Inflammatory macrophage treated with lipopolysaccharide for 4 hours (primary cell): ENCODE results near the gene ABHD12.
"Not testable (repeated sequence)": the region's sequence is repeated elsewhere in the genome, so short reads cannot be mapped to it uniquely, and the experiment has no call there.

Experiments used
- DNase-seq: peaks from one replicate; pipeline ENCODE4 v3.0.0-alpha.2; 2020

Gene ABHD12

DNA sequence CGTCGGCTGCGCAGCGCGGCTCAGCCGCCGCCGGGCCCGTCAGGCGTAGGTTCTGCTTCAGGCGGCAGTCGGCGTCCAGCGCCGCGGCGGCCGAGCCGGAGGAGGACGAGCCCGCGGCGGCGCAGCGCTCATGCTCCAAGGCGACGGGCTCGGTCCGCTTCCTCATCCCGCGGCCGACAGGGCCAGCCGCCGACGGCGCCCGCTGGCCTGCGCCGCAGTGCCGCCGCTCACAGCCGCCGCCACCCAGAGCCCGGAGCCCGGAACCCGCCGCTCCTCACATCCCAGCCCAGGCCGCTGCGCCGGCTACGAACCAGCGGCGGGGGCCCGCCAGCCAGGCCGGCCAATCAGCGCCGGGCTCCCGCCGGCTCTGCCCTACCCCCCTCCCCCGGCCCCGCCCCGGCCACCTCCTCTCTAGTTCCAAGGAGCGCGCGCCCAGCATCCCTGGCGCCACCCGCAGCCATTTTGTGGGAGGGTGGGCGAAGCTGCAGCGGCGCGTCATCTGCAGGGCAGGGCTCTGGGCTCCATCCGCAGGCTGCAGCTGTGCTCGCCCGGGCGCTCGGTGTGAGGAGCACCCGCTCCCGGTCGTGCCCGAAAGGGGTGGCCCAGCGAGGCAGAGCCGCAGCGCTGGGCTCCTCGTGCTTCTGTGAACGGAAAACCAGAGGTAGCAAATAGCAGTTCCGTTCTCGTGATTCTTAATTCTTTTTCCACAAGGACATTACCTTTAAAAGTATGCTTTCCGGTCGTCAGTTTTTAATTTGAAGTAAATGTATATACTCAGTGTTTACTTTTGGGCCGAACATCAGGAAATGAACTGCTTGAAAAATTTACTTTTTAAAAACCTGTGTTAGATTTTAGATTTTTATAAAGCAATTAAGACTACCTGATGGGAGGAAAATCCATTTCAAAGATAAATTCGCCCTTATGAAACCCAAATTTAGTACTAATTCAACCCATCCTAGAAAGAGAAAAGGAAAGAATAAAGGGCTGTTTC is at the start of gene ABHD12:
ABHD12 (minus strand) TSS at position 298 of the 991 bp plus-strand sequence; CDS start at position 166, 132 bp downstream.
- peak; percentile 97 for DNase-seq

DNA sequence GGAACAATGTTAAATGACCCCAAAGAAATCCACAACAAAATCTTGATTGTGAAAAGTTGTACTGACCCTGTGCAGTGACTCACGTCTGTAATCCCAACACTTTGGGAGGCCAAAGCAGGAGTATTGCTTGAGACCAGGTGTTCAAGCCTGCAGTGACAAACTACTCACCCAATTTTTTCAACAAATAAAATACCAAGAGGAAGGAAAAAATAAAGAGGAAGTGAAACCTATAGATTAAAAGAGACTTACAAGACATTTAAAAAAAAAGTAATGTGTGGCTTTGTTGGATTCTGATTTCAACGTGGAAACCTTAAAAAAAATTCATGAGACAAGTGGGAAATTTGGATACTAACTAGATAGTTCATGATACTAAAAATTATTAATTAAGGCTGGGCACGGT is 48.7 kb upstream of the ABHD12 start:
- DNase-seq = peak; percentile 33

DNA sequence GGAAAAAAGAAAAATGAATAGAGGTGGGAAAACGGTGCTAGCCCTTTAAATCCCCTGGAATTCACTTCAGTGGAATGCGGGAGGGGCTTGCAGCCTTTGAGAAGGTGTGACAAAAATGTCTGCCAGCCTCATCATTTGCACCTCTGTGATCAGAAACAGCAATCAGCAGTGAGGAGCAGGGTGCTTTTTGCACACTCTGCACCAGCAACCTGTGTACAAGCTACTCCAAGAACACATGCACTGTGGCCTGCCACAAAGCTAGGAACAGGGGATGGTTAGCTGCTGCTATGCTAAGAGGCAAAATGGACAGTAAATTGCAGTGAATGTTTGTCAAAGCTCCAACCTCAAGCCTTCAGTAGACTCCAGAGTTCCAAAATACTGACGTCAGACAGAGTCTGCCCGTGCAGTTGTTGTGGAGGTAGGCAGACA is 46.5 kb upstream of the ABHD12 start:
- DNase-seq = no peak

GRCh38 chr20:25424536-25424935 is 33.9 kb upstream of the ABHD12 start:
- DNase-seq = no peak

GRCh38 chr20:25422032-25422431 is 31.4 kb upstream of the ABHD12 start:
- no peak for DNase-seq

GRCh38 chr20:25421102-25421501 is 30.5 kb upstream of the ABHD12 start:
- no peak for DNase-seq

DNA sequence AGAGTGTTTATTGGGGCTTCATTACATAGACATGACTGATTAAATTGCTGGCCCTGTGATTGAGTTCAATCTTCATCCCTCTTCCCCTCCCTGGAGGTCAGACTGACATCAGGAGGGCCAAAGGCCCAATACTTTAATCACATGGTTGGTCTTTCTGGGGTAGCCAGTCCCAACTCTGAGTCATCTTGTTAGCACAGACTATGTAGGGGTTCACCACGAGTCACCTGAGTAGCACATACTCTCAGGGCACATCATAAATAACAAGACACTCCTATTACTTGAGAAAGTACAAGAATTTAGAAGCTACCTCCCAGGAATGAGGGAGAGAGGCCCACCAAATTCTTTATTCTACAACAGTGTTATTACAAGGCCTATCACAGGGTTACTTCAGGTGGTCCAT is 28.1 kb upstream of the ABHD12 start:
- no peak for DNase-seq

DNA sequence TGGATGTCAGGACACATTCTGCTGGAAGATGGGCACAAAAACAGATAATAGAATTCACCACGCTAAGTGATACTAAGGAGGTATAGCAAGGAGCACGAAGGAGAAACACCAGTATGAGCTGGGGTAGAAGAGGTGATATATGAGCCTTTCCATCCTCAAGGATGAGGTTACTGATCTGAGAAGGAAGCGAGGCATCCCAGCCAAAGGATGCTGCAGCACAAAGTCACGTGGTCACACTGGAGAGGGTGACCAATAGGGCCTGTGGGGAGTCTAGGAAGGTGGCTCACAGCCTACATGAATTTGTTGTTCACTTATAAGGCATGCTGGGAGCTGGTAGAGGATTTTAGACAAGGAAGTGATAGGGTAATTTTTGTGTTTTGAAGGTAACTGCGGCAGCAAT is 18.3 kb upstream of the ABHD12 start:
- no peak for DNase-seq

DNA sequence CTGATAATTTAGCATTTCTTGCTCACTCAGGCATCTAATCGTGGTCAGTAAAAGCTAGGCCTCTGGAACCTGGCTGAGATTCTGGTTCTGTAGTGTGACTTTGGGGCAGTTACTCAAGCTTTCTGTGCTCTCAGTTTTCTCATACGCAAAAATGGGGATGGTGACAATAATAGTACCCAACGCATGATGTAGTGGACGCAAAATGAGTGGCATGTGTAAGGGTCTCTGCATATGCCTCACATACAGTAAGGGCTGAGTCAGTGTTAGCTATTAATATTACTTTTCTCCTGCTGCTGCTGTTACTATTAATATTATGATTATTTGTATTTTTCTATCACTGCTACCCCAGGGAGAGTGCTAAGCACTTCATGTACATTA is 17.5 kb upstream of the ABHD12 start:
- DNase-seq = no peak

DNA sequence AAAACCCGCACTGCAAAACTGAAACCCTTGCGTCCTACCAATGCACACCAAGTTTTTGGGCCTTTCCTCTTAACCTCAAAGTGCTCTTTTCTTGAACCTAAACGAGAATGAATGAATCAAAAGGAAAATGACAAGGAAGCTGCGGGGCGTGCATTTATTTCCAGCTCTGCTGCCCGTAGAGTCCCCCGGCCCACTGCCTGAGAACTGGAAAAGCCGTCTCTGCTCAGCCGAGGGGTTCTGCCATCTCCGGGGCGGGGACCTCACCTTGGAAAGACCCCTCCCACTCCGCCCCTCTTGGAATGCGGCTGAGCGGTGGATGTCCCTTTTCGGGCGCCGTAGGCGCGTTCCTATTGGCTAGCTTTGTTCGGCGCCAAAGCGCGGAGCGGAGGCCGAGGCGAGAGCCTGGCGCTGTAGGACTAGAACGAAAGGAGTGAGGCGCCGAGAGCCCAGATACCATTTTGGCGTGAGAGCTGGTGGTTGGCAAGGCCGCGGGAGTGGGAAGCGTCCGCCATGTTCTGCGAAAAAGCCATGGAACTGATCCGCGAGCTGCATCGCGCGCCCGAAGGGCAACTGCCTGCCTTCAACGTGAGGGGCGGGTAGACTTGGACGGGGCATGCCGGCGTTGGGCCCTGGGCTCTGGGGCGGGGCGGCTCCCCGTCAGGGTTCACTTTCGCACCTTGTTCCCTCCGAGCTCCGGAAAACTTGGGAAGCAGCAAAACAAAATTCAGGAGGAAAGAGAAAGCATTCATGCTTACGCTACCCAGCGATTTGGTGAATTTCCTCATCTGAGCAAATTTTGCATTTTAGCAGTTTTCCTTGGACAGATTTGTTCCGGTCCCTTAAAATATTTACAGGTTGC is 16.9 kb upstream of the ABHD12 start, which contains the start of gene GINS1:
GINS1 (plus strand) TSS at position 363 of the 859 bp plus-strand sequence; CDS start at position 511, 148 bp downstream.
- peak; percentile 81 for DNase-seq

GRCh38 chr20:25402583-25402982 is 11.9 kb upstream of the ABHD12 start:
- no peak for DNase-seq

GRCh38 chr20:25400291-25400732 is 9.7 kb upstream of the ABHD12 start:
- not testable (repeated sequence) for DNase-seq

GRCh38 chr20:25399037-25399430 is 8.4 kb upstream of the ABHD12 start:
- peak; percentile 77 for DNase-seq

DNA sequence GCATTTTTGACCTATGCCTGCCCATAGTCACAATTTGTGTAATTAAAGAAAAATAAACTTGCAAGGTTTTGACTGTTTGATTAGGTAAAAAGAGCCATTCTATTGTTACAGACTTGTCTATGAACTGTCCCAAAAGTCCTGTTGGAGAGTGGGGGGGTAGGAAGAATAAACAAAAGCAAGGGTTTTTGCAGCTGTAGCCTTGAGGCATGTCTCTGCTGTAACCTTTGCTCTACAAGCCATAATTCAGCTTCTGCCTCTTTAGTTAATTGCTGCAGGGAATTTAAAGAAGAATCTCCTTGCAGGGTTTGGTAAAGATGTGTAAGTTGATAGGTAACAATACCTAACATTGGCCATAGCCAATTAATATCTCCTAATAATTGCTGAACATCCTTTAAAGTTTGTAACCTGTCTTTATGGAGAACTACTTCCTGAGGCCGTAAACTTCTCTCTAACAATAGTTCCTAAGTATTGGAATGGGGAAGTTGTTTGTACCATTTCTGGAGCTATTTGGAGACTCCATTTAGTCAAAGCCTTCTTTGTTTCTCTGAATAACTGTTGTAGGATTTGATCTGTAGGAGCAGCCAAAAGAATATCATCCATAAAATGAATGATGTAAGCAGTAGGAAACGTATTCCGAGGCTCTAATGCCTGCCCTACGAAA is 7.9 kb upstream of the ABHD12 start:
- no peak for DNase-seq

DNA sequence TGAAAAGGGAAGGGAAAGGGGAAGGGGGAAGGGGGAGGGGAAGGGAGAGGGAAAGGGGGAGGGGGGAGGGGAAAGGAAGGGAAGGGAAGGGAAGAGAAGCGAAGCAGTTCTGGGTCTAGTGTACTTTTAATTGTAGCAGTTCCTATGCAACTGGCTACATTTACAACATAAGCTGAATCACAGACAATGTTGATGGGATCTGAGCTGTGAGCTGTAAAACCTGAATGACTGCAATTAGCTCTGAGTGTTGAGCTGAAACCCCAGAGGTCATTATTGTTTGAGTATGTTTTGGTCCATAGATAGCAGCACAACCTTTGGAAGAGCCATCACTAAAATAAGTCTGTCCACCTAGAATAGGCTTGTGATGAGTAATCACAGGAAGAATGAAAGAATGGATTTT is 7.2 kb upstream of the ABHD12 start:
- DNase-seq = peak; percentile 26

DNA sequence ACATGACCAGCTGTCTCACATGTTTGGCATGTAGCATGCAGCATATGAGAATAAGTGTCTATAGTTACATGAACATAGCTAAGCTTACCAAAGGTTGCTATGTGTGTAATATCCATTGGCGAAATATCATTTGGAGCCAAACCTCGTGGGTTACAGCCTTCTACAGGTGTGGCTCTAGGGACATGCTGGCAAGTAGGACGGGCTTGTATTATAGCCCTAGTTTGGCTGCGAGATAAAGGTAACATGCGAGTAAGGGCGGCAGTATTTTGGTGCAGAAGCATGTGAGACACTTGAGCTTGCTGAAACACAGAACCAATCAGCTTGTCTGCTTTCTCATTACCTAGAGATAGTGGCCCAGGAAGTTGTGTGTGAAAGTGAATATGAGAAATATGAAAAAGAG is 6.5 kb upstream of the ABHD12 start:
- no peak for DNase-seq

GRCh38 chr20:25394996-25395395 is 4.4 kb upstream of the ABHD12 start:
- no peak for DNase-seq

DNA sequence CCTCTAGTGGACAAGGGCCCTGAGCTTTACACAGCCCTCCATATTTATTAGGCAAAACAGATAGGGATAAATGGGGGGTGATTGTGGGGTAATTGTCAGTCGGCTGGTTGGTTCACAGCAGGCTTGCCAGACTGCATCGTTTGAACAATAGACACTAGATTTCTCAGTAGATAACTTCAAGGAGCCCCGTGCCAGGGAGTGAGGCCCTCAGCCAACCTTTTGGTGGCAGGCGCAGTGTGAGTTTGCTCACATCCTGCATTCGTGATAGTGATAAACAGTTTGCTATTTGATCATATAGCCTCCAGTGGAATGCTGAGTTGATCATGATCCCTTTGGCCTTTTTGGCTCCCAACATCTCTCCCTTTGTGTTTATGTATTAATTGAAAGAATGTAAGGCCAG is 3.6 kb upstream of the ABHD12 start:
- no peak for DNase-seq

DNA sequence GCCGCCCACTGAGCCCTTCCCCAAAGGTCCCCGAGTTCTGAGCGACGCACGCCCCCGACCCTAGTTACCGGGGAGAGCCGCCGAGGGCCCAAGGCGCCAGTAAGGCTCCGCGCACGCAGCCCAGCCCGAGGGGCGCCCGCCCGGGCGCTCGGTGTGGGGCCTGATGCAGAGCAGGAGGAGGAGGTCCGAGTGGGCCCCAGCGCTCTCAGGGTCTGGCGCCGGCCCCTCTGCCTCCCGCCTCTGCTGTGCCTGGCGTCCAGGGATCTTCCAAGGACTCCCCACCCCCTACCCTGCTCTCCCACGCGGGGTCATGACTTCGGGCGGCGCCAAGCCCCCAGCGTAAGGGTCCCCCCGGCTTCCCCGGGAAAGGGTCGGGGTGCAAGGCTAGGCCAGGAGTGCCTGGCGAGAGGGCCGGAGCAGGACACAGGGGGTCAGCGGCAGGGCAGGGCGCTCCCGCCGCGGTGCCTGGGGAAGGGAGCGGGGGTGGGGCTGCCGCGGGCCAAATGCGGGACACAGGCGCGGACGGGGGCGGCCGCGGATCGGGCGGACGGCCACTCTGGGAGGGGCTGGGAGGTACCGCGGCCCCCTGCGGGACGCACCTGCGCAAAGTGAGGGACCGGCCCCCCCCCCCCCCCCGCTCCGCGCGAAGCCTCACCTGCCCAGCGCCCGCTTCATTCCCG is 637 bp downstream of the ABHD12 start:
- DNase-seq = no peak

GRCh38 chr20:25389401-25389857 is 1.2 kb downstream of the ABHD12 start:
- peak; percentile 21 for DNase-seq

DNA sequence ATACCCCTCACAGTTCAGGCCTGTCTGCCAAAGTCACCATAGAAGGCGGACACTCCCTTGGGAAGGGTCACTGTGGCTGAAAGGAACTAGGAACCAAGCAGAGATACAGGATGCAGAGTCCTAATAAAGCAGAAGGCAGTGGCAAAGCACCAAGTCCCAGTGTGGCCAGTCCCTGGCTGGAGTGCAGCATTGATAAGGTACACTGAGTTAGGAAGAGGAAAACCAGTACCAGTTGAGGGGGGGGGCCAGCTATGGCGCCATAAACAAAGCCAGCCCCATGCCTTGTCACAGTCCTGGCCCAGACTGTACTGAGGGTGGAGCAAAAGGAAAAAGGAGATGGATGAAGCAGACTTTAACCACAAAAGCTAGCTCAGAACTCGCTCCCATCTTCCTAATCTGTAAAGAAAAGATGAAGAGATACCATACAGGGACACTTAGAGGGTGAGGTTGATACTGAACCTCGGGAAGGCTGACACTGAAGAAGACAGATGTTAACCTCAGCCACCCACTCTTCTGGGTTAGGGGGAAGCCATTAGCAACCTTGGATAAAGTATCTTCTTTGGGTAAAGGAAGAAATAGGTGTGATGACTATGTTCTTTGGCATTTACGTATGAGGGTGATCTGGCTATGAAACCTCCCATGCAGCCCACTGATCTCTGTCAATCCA is 7.8 kb downstream of the ABHD12 start:
- no peak for DNase-seq
